ENCODE measurements around the gene MIPOL1. TPM values are rescaled to one million over a fixed set of nuclear protein-coding genes. Genes with fewer than 3 reads are reported as not detected.
A peak's percentile ranks its signal among the peaks of the same experiment; 100 is the strongest.
"Not testable (repeated sequence)": the region's sequence is repeated elsewhere in the genome, so short reads cannot be mapped to it uniquely, and the experiment has no call there.

MIPOL1 gene
- total and polyA plus RNA-seq, 2 of the 13 experiments (the other 11 are each of a cell fraction or from before 2014, with no cell fraction given), result 8.6 to 34.2 TPM

GRCh38 chr14:37205623-37206605 lies 8.2 kb downstream of the MIPOL1 start:
- ATAC-seq; H3K9ac ChIP-seq (ENCODE audit: insufficient read depth, low read depth, low read length); H3K4me2 ChIP-seq (ENCODE audit: low read depth, low read length); H2AFZ ChIP-seq (ENCODE audit: low read length); H4K20me1 ChIP-seq (ENCODE audit: insufficient read depth, low read length); intact Hi-C loops (cut with micrococcal nuclease; ENCODE audit: unreplicated experiment); BruUV-seq (replicated peaks); in situ Hi-C loops (cut with HindIII; ENCODE audit: extremely low pct_ligation_motif_present, low pct_unique_long_range_greater_than_20kb); DNase-seq (ENCODE audit: low spot score); H3K4me3 ChIP-seq (replicated peaks in 1 of 3; ENCODE audit: insufficient read depth in 1 of 3, low read depth in 2 of 3, low read length in 3 of 3); FAIRE-seq; H3K27me3 ChIP-seq (ENCODE audit: control insufficient read depth in 1 of 2, insufficient read depth in 2 of 2, low read length in 2 of 2); H3K36me3 ChIP-seq (replicated peaks in 1 of 2; ENCODE audit: control insufficient read depth in 1 of 2, insufficient read depth in 2 of 2, low read length in 2 of 2); CTCF ChIA-PET (ENCODE audit: low intra/inter-chr PET ratio, low total read pairs); H3K27ac ChIP-seq (ENCODE audit: extremely low read length, insufficient read depth, low read length); POLR2A ChIA-PET; TF ChIP-seq GABPA (CRISPR knock-in tag; IDR thresholded peaks at IDR 0.05; ENCODE audit: low read depth); HNF4G (IDR thresholded peaks at IDR 0.05; ENCODE audit: borderline replicate concordance, low read depth, low read length): not testable (repeated sequence)
- WGBS (ENCODE audit: low lambda C conversion rate), result 94% methylated on average over 7 of the region's 7 CpGs
- Histone ChIP-seq H3K9me3 (ENCODE audit: low read length) (peaks cover 21% of the 10 kb centered on the region), H3K79me2 (ENCODE audit: insufficient read depth, low read length) (peaks cover 10% of the 10 kb centered on the region), H3K4me1 (ENCODE audit: insufficient read depth, low read length) (peaks cover 38% of the 10 kb centered on the region)
- TF ChIP-seq ZNF280D (CRISPR knock-in tag; IDR thresholded peaks at IDR 0.05), result peak; percentile 89
- TF ChIP-seq CBX5 (CRISPR knock-in tag; IDR thresholded peaks at IDR 0.05; ENCODE audit: borderline replicate concordance), result 0 out of 2 replicates have a peak, but pooled peaks have one; percentile 62
- peak; percentile 65; the same call in 1 of the 2 replicates for TF ChIP-seq NFE2L1 (CRISPR knock-in tag; IDR thresholded peaks at IDR 0.05; ENCODE audit: borderline replicate concordance)
- TF ChIP-seq ZNF563 (CRISPR knock-in tag; IDR thresholded peaks at IDR 0.05), result peak; percentile 36; the same call in 1 of the 2 replicates
- peak; percentile 55; the same call in 1 of the 2 replicates for TF ChIP-seq ZKSCAN1 (IDR thresholded peaks at IDR 0.05; ENCODE audit: low read length)
- TF ChIP-seq ZNF225 (CRISPR knock-in tag; IDR thresholded peaks at IDR 0.05), result peak; percentile 62; the same call in 1 of the 2 replicates
- 0 out of 2 replicates have a peak, but pooled peaks have one; percentile 3 for TF ChIP-seq GABPA (IDR thresholded peaks at IDR 0.05; ENCODE audit: low read depth, low read length)
- peak; percentile 41 for TF ChIP-seq CBX1 (IDR thresholded peaks at IDR 0.05; ENCODE audit: low read depth)
- peak; percentile 90; the same call in 1 of the 2 replicates for TF ChIP-seq TOPORS (CRISPR knock-in tag; IDR thresholded peaks at IDR 0.05)
- 0 out of 2 replicates have a peak, but pooled peaks have one; percentile 49 for TF ChIP-seq HIVEP1 (CRISPR knock-in tag; IDR thresholded peaks at IDR 0.05)
- TF ChIP-seq HNF4G (CRISPR knock-in tag; IDR thresholded peaks at IDR 0.05; ENCODE audit: borderline replicate concordance, low read depth), result 0 out of 2 replicates have a peak, but pooled peaks have one; percentile 30
- TF ChIP-seq ZFY (CRISPR knock-in tag; IDR thresholded peaks at IDR 0.05), result 0 out of 2 replicates have a peak, but pooled peaks have one; percentile 1
- TF ChIP-seq ZSCAN5A (CRISPR knock-in tag; IDR thresholded peaks at IDR 0.05; ENCODE audit: borderline replicate concordance), result peak; percentile 32; the same call in 1 of the 2 replicates
- TF ChIP-seq NRL (CRISPR knock-in tag; IDR thresholded peaks at IDR 0.05; ENCODE audit: borderline replicate concordance), result peak; percentile 67; the same call in 1 of the 2 replicates
- TF ChIP-seq SETDB1 (CRISPR knock-in tag; IDR thresholded peaks at IDR 0.05; ENCODE audit: borderline replicate concordance), result peak; percentile 87
